Psoas muscle (tissue), 8 donors: ENCODE data around the gene TMA7B. TPM values are rescaled to one million over a fixed set of nuclear protein-coding genes. Genes with fewer than 3 reads are reported as not detected.

Experiments
- ATAC-seq, 4 donors: fragments of 200-7000 bp; cut with Tn5 transposase; one replicate each; pipeline ENCODE4 v1.9.1; 2020; ENCODE audit warnings: moderate library complexity in 3 of 4, mild to moderate bottlenecking in 2 of 4
- DNase-seq, 2 donors: peaks; one replicate each; pipeline ENCODE4 v3.0.0-alpha.2; 2020
- H3K27ac ChIP-seq: fragments of 200-600 bp; one replicate; pipeline ENCODE4 v1.8.0; 2022
- H3K27me3 ChIP-seq, 3 donors: fragments of 200-600 bp in 1 of 3; one replicate each; pipeline versions ENCODE4 v1.6.1 to v1.8.0; 2013 to 2022; ENCODE audit warnings: low read length in 2 of 3, mild to moderate bottlenecking in 2 of 3, moderate library complexity in 1 of 3; ENCODE audit not compliant: insufficient read depth in 3 of 3
- H3K36me3 ChIP-seq, 2 donors: fragments of 200-600 bp in 1 of 2; one replicate each; pipeline versions ENCODE4 v1.6.1 to v1.8.0; 2013 to 2022; ENCODE audit warnings: low read depth in 1 of 2, mild to moderate bottlenecking in 1 of 2, moderate library complexity in 1 of 2; ENCODE audit not compliant: insufficient read depth in 1 of 2
- H3K4me1 ChIP-seq: fragments of 200-600 bp; one replicate; pipeline ENCODE4 v1.8.0; 2022
- H3K4me3 ChIP-seq: fragments of 200-600 bp; one replicate; pipeline ENCODE4 v1.8.0; 2022; ENCODE audit warnings: mild to moderate bottlenecking
- H3K9me3 ChIP-seq: fragments of 200-600 bp; one replicate; pipeline ENCODE4 v1.8.0; 2022
- CTCF ChIP-seq: fragments of 200-600 bp; IDR thresholded peaks from one replicate; pipeline ENCODE4 v1.8.0; 2022; ENCODE audit warnings: antibody characterized with exemption
- WGBS, 3 donors: extraction: QIAGEN DNeasy Blood & Tissue Kit; methylation state at CpG; one replicate each; pipeline versions ENCODE4 v1.1.6 to v1.1.7; 2013; 5-methylcytosine and 5-hydroxymethylcytosine counted together
- intact Hi-C, 2 donors: fragments of 100-400 bp; cut with DNase I; formaldehyde crosslinking; loops; one replicate each; pipeline versions ENCODE4 v1.11.0 to v1.14.2; 2022
- polyA plus RNA-seq, 3 donors: library from polyadenylated mRNA; stranded (reverse); fragments of 200-250 nt; gene quantifications; one replicate each; pipeline ENCODE4 v1.2.3, GENCODE V29; 2013
- total RNA-seq, 4 donors: library from RNA; stranded (reverse); fragmentation: NEBNext Ultra II Directional in 2 of 4; extraction: Animal tissue kit (Norgen Biotek cat#: 25700) in 2 of 4; gene quantifications; one replicate each; pipeline versions ENCODE4 v1.2.1 to v1.2.4, GENCODE V29; 2021 to 2023
- donor health status: healthy with polysubstance abuse.
- donor health status: DM: no; HTN: no; CAD: no; lungs with moderate emphysema.
- donor health status: Bipolar disorder and iron deficiency.
- donor health status: healthy.
- donor health status: DM: yes; HTN: yes; CAD: no.
- donor health status: DM: no; HTN: no; CAD: no.
- donor health status: DM: no; HTN: no; CAD: no.
- donor health status: DM: yes; HTN: yes; CAD: no.

Gene TMA7B
- total and polyA plus RNA-seq, 7 donors = not detected

DNA sequence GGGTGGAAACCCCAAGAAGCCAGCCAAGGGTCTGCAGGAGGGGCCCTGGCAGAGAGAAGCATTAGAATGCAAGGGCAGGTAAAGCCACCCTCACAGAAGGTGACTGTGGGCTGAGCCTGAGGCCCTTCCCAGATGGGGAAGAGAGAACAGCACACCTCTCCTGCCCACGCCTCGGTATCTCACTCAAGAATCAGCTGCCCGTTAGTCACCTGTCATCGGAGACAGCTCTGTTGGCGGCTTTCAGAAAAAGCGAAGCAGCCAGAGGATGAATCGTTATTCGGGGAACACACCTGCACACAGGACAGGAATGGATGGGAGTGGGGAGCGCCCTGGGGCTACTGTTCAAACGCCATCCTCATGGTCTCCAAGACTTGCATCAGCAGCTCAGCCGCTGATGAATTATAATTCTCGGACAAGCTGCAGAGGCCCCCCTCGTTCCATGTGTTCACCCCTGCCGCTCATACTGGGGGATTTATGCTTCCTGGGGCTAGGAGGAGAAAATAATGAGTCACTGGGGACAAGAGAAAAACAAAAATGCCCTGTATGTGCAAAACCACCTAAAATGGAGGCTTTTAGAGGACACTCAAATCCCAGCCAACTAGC, 21.6 kb upstream of the TMA7B start:
- Histone ChIP-seq H3K4me1 (no peaks in the 10 kb centered on the region), H3K9me3 (no peaks in the 10 kb centered on the region), H3K27ac (no peak overlapping the region), H3K36me3 (no peaks in the 10 kb centered on the region), H3K27me3 (peaks cover 0 to 36% (median 2%) of the 10 kb centered on the region in 3 donors), H3K4me3 (no peak overlapping the region)
- no peak for TF ChIP-seq CTCF
- ATAC-seq (no peak), DNase-seq (no peak)
- intact Hi-C loops = no loop called here
- 77 to 80% (median 77%) methylated on average over 14 of the region's 14 CpGs for WGBS, 3 donors

DNA sequence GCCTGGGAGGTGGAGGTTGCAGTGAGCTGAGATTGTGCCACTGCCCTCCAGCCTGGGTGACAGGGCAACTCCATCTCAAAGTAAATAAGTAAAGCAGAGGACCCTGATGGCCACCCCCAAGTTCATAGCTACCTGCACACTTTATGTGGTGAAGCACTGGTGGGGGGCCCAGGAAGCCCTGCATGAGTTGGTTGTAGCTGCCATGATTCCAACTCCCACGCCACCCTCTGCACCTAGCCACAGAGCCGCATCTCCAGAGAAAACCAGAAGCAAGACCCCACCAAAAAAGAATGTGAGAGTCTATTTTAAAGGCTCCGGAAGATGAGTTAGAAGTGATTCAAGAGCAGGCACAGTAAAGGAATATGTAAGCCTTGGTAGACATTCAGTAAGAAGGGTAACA, 20.4 kb upstream of the TMA7B start:
- Histone ChIP-seq H3K27ac (no peak overlapping the region), H3K4me3 (no peak overlapping the region), H3K27me3 (peaks cover 0 to 29% (median 2%) of the 10 kb centered on the region in 3 donors), H3K4me1 (no peaks in the 10 kb centered on the region), H3K36me3 (no peaks in the 10 kb centered on the region), H3K9me3 (no peaks in the 10 kb centered on the region)
- intact Hi-C loops = no loop called here
- DNase-seq (no peak), ATAC-seq (no peak)
- no peak for TF ChIP-seq CTCF
- 95 to 98% (median 97%) methylated on average over 3 of the region's 3 CpGs for WGBS, 3 donors

DNA sequence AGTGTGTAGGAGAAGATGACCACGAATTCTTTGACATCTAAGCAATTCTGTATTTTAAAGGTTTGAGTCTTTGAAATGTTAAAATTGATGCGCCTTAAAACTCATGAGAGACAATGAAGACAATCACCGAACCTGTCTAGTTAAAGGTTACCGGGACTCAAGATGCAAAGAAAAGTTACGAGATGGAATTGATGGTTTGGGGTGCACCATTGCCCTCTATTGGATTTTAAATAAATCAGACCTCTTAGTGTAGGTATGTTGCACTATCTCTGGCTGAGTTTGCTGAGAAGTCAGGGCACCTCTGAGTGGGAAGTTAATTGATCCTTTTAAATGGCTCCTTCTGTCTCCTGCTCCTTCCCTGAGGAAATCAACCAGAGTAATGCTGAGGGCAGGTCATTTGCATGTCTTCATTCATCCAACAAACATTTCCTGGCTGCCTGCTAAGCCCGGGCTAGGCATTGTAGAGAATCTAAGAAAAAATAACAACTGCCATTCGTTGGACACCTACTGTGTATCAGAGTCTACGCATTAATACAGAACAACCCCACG, 19.4 kb upstream of the TMA7B start:
- no peak overlapping the region for H3K4me3 ChIP-seq
- no peak overlapping the region for H3K27ac ChIP-seq
- no peaks in the 10 kb centered on the region for H3K36me3 ChIP-seq
- DNase-seq (no peak), ATAC-seq (no peak)
- TF ChIP-seq CTCF = no peak
- peaks cover 0 to 21% (median 2%) of the 10 kb centered on the region in 3 donors for H3K27me3 ChIP-seq
- no peaks in the 10 kb centered on the region for H3K4me1 ChIP-seq
- intact Hi-C loops = no loop called here
- 63 to 65% (median 65%) methylated on average over 9 of the region's 9 CpGs for WGBS, 3 donors
- H3K9me3 ChIP-seq = no peaks in the 10 kb centered on the region

DNA sequence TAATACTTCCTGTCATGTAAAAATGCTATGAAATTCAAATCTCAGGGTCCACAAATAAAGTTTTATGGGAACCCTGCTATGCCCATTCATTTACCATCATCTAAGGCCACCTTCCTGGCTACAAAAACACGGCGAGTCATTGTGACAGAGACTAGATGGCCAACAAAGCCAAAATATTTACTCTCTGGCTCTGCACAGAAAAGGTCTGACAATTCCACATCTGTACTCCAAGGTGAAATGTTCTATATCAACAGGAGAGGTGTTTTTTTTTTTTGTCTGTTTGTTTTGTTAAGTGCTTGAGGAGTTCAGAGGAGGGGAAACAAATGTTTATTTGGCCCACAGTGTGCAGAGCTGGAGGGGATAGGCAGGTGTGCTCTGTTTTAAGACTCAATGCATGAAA, 18.6 kb upstream of the TMA7B start:
- DNase-seq (no peak), ATAC-seq (no peak)
- 91 to 94% (median 93%) methylated on average over 2 of the region's 2 CpGs for WGBS, 3 donors
- Histone ChIP-seq H3K27me3 (peaks cover 0 to 21% (median 2%) of the 10 kb centered on the region in 3 donors), H3K9me3 (no peaks in the 10 kb centered on the region), H3K36me3 (no peaks in the 10 kb centered on the region), H3K27ac (no peak overlapping the region), H3K4me3 (no peak overlapping the region), H3K4me1 (no peaks in the 10 kb centered on the region)
- no peak for TF ChIP-seq CTCF
- intact Hi-C loops = no loop called here
